HepG2 (cell line): ENCODE results near the gene PTPA. TPM values are rescaled to one million over a fixed set of nuclear protein-coding genes. Genes with fewer than 3 reads are reported as not detected.

Experiments
- CREB1 ChIP-seq, 2 experiments: fragments of 450-650 bp in 1 of 2; IDR thresholded peaks; 2 replicates each; pipeline ENCODE4 v1.6.1; 2016 to 2017; ENCODE audit warnings: control low read depth in 1 of 2, mild to moderate bottlenecking in 1 of 2, missing compliant biosample characterization in 1 of 2, missing genetic modification characterization in 1 of 2
- HIC2 ChIP-seq: sonication (generic); formaldehyde crosslinking; IDR thresholded peaks from 2 replicates; pipeline ENCODE4 v1.9.0; 2022; ENCODE audit warnings: low read depth, missing genetic modification reagents
- IKZF5 ChIP-seq: IDR thresholded peaks from 2 replicates; pipeline ENCODE4 v1.6.1; 2018; ENCODE audit warnings: missing genetic modification reagents, mild to moderate bottlenecking, missing compliant biosample characterization
- ISX ChIP-seq: sonication (generic); formaldehyde crosslinking; conservative IDR thresholded peaks from 2 replicates; pipeline ENCODE4 v1.5.0; 2020; ENCODE audit warnings: missing genetic modification reagents
- MTA1 ChIP-seq: sonication (generic); formaldehyde crosslinking; IDR thresholded peaks from 2 replicates; pipeline ENCODE4 v1.4.0; 2020; ENCODE audit warnings: missing genetic modification reagents, mild to moderate bottlenecking, borderline replicate concordance
- PLRG1 ChIP-seq: fragments of 450-650 bp; conservative IDR thresholded peaks from 2 replicates; pipeline ENCODE4 v1.6.1; 2016
- POLR2AphosphoS2 ChIP-seq: IDR thresholded peaks from 2 replicates; pipeline ENCODE4 v1.6.1; 2011; ENCODE audit warnings: low read depth, low read length, improper control_type of control experiment
- THYN1 ChIP-seq: sonication (generic); formaldehyde crosslinking; IDR thresholded peaks from 2 replicates; pipeline ENCODE4 v1.8.1; 2023; ENCODE audit warnings: low read depth, mild to moderate bottlenecking, moderate library complexity, missing genetic modification reagents, borderline replicate concordance
- ZBTB33 ChIP-seq: sonication (generic); formaldehyde crosslinking; IDR thresholded peaks from 2 replicates; pipeline ENCODE4 v1.4.0; 2020; ENCODE audit warnings: missing genetic modification reagents
- ZMYM3 ChIP-seq: sonication (generic); formaldehyde crosslinking; IDR thresholded peaks from 2 replicates; pipeline ENCODE4 v1.5.1; 2020; ENCODE audit warnings: mild to moderate bottlenecking, missing genetic modification reagents
- ZNF282 ChIP-seq: fragments of 450-650 bp; IDR thresholded peaks from 2 replicates; pipeline ENCODE4 v1.6.1; 2018; ENCODE audit not compliant: partially characterized antibody
- ZNF687 ChIP-seq: sonication (generic); formaldehyde crosslinking; IDR thresholded peaks from 2 replicates; pipeline ENCODE4 v1.5.1; 2020; ENCODE audit warnings: mild to moderate bottlenecking, missing genetic modification reagents, moderate library complexity
- ZNF737 ChIP-seq: sonication (generic); formaldehyde crosslinking; IDR thresholded peaks from 2 replicates; pipeline ENCODE4 v1.5.0; 2020; ENCODE audit warnings: missing genetic modification reagents, mild to moderate bottlenecking, borderline replicate concordance
- ZNF781 ChIP-seq: sonication (generic); formaldehyde crosslinking; IDR thresholded peaks from 2 replicates; pipeline ENCODE4 v1.5.1; 2020; ENCODE audit warnings: borderline replicate concordance, mild to moderate bottlenecking, missing genetic modification reagents; ENCODE audit errors: not compliant biosample characterization
- ZNF790 ChIP-seq: sonication (generic); formaldehyde crosslinking; IDR thresholded peaks from 2 replicates; pipeline ENCODE4 v1.8.0; 2022; ENCODE audit warnings: missing genetic modification reagents, mild to moderate bottlenecking, borderline replicate concordance
- ZNF800 ChIP-seq: sonication (generic); formaldehyde crosslinking; IDR thresholded peaks from 2 replicates; pipeline ENCODE4 v1.4.0; 2020; ENCODE audit warnings: missing genetic modification reagents
- polyA plus RNA-seq, 8 experiments: library from polyadenylated mRNA; depleted of rRNA in 3 of 8; stranded (reverse) in 7 of 8; unstranded in 1 of 8; fragments of >200 nt; fragmentation: Illumina TruSeq in 4 of 8; extraction: Trizol in 4 of 8; gene quantifications; 2 replicates each; pipeline versions ENCODE4 v1.2.1 to v1.2.3, GENCODE V29; 2011 to 2016; ENCODE audit warnings: low read depth in 4 of 8, missing spikeins in 1 of 8, mixed read lengths in 1 of 8; ENCODE audit not compliant: insufficient read depth in 1 of 8
- total RNA-seq, 5 experiments: library from RNA; depleted of rRNA; stranded (reverse); fragments of >200 nt; fragmentation: Illumina TruSeq; extraction: Trizol; gene quantifications; 2 replicates each; pipeline ENCODE4 v1.2.3, GENCODE V29; 2016; ENCODE audit warnings: low read depth in 1 of 5

Gene PTPA
- total and polyA plus RNA-seq, 2 of the 13 experiments (the other 11 are each of a cell fraction or from before 2014, with no cell fraction given) = 79.3 to 105 TPM

GRCh38 chr9:129177791-129178567 is 66.8 kb downstream of the PTPA start, which contains the start of gene IER5L (continued):
- TF ChIP-seq ZNF687 (peak; percentile 95), ZNF781 (CRISPR knock-in tag) (peak; percentile 66), ZNF737 (CRISPR knock-in tag) (no peak), ZBTB33 (CRISPR knock-in tag) (no peak), ZNF800 (CRISPR knock-in tag) (peak; percentile 100), THYN1 (CRISPR knock-in tag) (0 out of 2 replicates have a peak, but pooled peaks have one; percentile 42), POLR2AphosphoS2 (no peak), ZMYM3 (CRISPR knock-in tag) (no peak), IKZF5 (peak; percentile 79), PLRG1 (no peak), ZNF790 (CRISPR knock-in tag) (no peak), ZNF282 (no peak), HIC2 (no peak), ISX (CRISPR knock-in tag) (peak; percentile 89), CREB1 (IDR thresholded peaks at IDR 0.05) (peak; percentile 33; the same call in 1 of the 2 replicates), CREB1 (CRISPR knock-in tag; IDR thresholded peaks at IDR 0.05) (no peak), MTA1 (no peak)
